ENCODE measurements around the gene COBLL1. TPM values are rescaled to one million over a fixed set of nuclear protein-coding genes. Genes with fewer than 3 reads are reported as not detected.

The COBLL1 gene
- total RNA-seq, 1 experiment from 2014 or later: 4.4 TPM

DNA sequence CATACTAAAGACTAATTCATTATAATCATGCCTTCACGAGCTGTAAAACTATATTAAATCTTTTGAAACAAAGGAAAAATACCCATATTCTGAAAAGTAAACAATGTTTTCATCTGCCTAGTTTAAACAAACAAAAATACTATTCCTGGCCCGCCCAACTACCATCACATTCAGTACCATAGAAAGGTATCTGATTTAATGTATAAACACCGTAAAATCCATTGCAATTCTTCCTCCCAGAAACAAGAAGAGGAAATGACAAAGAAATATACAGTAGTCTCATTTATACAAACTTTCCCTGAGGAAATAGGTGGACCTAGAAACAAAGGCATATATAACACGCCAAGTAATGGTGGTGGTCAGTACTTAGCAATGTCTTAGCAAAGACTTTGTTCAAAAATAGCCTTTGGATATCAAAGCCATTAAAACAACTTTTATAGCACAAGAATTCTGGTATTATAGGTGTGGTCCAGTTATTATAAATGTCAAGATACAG, 71.2 kb downstream of the COBLL1 start:
- DNase-seq (ENCODE audit: low read depth, low spot score): no peak
- TF ChIP-seq POLR2AphosphoS5 (IDR thresholded peaks at IDR 0.05; ENCODE audit: low read depth, low read length) (no peak), SIN3A (IDR thresholded peaks at IDR 0.05; ENCODE audit: borderline replicate concordance, insufficient read depth, low read depth, low read length) (no peak), TCF7L2 (IDR thresholded peaks at IDR 0.05; ENCODE audit: low read depth, low read length) (no peak)
- TF ChIP-seq, protein P1, sequence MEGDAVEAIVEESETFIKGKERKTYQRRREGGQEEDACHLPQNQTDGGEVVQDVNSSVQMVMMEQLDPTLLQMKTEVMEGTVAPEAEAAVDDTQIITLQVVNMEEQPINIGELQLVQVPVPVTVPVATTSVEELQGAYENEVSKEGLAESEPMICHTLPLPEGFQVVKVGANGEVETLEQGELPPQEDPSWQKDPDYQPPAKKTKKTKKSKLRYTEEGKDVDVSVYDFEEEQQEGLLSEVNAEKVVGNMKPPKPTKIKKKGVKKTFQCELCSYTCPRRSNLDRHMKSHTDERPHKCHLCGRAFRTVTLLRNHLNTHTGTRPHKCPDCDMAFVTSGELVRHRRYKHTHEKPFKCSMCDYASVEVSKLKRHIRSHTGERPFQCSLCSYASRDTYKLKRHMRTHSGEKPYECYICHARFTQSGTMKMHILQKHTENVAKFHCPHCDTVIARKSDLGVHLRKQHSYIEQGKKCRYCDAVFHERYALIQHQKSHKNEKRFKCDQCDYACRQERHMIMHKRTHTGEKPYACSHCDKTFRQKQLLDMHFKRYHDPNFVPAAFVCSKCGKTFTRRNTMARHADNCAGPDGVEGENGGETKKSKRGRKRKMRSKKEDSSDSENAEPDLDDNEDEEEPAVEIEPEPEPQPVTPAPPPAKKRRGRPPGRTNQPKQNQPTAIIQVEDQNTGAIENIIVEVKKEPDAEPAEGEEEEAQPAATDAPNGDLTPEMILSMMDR (IDR thresholded peaks at IDR 0.05): no peak
- TF ChIP-seq, protein P2, sequence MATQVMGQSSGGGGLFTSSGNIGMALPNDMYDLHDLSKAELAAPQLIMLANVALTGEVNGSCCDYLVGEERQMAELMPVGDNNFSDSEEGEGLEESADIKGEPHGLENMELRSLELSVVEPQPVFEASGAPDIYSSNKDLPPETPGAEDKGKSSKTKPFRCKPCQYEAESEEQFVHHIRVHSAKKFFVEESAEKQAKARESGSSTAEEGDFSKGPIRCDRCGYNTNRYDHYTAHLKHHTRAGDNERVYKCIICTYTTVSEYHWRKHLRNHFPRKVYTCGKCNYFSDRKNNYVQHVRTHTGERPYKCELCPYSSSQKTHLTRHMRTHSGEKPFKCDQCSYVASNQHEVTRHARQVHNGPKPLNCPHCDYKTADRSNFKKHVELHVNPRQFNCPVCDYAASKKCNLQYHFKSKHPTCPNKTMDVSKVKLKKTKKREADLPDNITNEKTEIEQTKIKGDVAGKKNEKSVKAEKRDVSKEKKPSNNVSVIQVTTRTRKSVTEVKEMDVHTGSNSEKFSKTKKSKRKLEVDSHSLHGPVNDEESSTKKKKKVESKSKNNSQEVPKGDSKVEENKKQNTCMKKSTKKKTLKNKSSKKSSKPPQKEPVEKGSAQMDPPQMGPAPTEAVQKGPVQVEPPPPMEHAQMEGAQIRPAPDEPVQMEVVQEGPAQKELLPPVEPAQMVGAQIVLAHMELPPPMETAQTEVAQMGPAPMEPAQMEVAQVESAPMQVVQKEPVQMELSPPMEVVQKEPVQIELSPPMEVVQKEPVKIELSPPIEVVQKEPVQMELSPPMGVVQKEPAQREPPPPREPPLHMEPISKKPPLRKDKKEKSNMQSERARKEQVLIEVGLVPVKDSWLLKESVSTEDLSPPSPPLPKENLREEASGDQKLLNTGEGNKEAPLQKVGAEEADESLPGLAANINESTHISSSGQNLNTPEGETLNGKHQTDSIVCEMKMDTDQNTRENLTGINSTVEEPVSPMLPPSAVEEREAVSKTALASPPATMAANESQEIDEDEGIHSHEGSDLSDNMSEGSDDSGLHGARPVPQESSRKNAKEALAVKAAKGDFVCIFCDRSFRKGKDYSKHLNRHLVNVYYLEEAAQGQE (IDR thresholded peaks at IDR 0.05; ENCODE audit: insufficient read depth in 1 of 2, low read depth in 2 of 2, low read length in 1 of 2): no peak
- in situ Hi-C loops (cut with HindIII; ENCODE audit: low pct_unique_long_range_greater_than_20kb, low sequenced_read_pairs) (no loop called here), intact Hi-C loops (cut with micrococcal nuclease; ENCODE audit: unreplicated experiment) (no loop called here)
- H3K4me3 ChIP-seq (ENCODE audit: low read depth in 2 of 2, low read length in 2 of 2): no peak overlapping the region
- ChIA-PET CTCF (no interaction called here), POLR2A (interaction anchor here (0.7 kb wide), 1 partner anchor 63 kb away, joined by 5 read pairs; no protein-coding TSS in a partner anchor)
- H3K9me3 ChIP-seq (ENCODE audit: control insufficient read depth, insufficient read depth, low read depth, low read length): no peaks in the 10 kb centered on the region
- no TSS peak for BruUV-seq (replicated peaks)
- no peak for ATAC-seq
- no peaks in the 10 kb centered on the region for H3K4me1 ChIP-seq (ENCODE audit: control insufficient read depth, insufficient read depth, low read length)
- H3K27me3 ChIP-seq (ENCODE audit: control insufficient read depth, insufficient read depth, low read length): no peaks in the 10 kb centered on the region
- H3K27ac ChIP-seq (ENCODE audit: low read length): no peak overlapping the region
- no peaks in the 10 kb centered on the region for H3K36me3 ChIP-seq (ENCODE audit: control insufficient read depth, insufficient read depth, low read length)

DNA sequence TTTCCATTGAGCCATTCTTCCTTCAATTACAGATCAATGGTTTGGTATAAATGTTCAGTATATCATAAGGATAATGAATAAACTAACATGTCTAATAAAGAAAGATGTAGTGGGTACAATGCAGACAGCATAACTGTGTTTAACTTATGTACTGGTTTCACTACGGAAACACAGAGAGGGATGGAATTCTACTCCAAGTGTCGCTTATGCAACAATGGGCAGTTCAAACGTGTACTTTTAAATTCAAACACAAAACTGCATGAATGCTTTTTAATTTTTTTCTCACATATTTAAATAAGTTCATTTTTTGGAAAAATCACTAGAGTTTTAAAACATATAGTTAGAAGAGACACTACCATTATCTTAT, 74.7 kb downstream of the COBLL1 start:
- CTCF ChIA-PET: no interaction called here
- TF ChIP-seq, protein P2 (IDR thresholded peaks at IDR 0.05; ENCODE audit: insufficient read depth in 1 of 2, low read depth in 2 of 2, low read length in 1 of 2): no peak
- TF ChIP-seq SIN3A (IDR thresholded peaks at IDR 0.05; ENCODE audit: borderline replicate concordance, insufficient read depth, low read depth, low read length): no peak
- TF ChIP-seq, protein P1 (IDR thresholded peaks at IDR 0.05): no peak
- intact Hi-C loops (cut with micrococcal nuclease; ENCODE audit: unreplicated experiment): no loop called here
- Histone ChIP-seq H3K36me3 (ENCODE audit: control insufficient read depth, insufficient read depth, low read length) (no peaks in the 10 kb centered on the region), H3K27me3 (ENCODE audit: control insufficient read depth, insufficient read depth, low read length) (no peaks in the 10 kb centered on the region), H3K4me1 (ENCODE audit: control insufficient read depth, insufficient read depth, low read length) (no peaks in the 10 kb centered on the region), H3K9me3 (ENCODE audit: control insufficient read depth, insufficient read depth, low read depth, low read length) (no peaks in the 10 kb centered on the region), H3K4me3 (ENCODE audit: low read depth in 2 of 2, low read length in 2 of 2) (no peak overlapping the region), H3K27ac (ENCODE audit: low read length) (no peak overlapping the region)
- no TSS peak for BruUV-seq (replicated peaks)
- in situ Hi-C loops (cut with HindIII; ENCODE audit: low pct_unique_long_range_greater_than_20kb, low sequenced_read_pairs): no loop called here
- POLR2A ChIA-PET: no interaction called here
- DNase-seq (ENCODE audit: low read depth, low spot score) (no peak), ATAC-seq (no peak)

Data from Panc1 (cell line).